Gastroesophageal sphincter (tissue), 4 donors: ENCODE measurements around the gene ABCC10. TPM values are rescaled to one million over a fixed set of nuclear protein-coding genes. Genes with fewer than 3 reads are reported as not detected.

Experiments used
- ATAC-seq: fragments of 150-250 bp; one replicate; pipeline ENCODE4 v1.9.1; 2016; ENCODE audit warnings: mild to moderate bottlenecking, moderate library complexity
- H3K27ac ChIP-seq, 4 donors: fragments of 200-600 bp; sonication (generic) in 3 of 4; 1 replicate in 3 of 4; 2 replicates in 1 of 4; pipeline ENCODE4 v1.5.1; 2016 to 2019
- H3K27me3 ChIP-seq: fragments of 200-600 bp; sonication (generic); one replicate; pipeline ENCODE4 v1.5.1; 2019
- H3K36me3 ChIP-seq, 2 donors: fragments of 200-600 bp; sonication (generic); one replicate each; pipeline ENCODE4 v1.5.1; 2019; ENCODE audit warnings: control low read depth in 1 of 2
- H3K4me1 ChIP-seq, 3 donors: fragments of 200-600 bp; sonication (generic); 1 replicate in 2 of 3; 2 replicates in 1 of 3; pipeline ENCODE4 v1.5.1; 2016 to 2019; ENCODE audit warnings: control low read depth in 2 of 3
- H3K4me3 ChIP-seq, 2 donors: fragments of 200-600 bp; sonication (generic); one replicate each; pipeline ENCODE4 v1.5.1; 2019; ENCODE audit warnings: mild to moderate bottlenecking in 1 of 2, moderate library complexity in 1 of 2
- H3K9me3 ChIP-seq, 3 donors: fragments of 200-600 bp; sonication (generic); one replicate each; pipeline ENCODE4 v1.5.1; 2017 to 2019; ENCODE audit warnings: control low read depth in 2 of 3
- CTCF ChIP-seq, 4 experiments: fragments of 200-600 bp in 2 of 4; fragments of 450-650 bp in 2 of 4; sonication (generic) in 1 of 4; IDR thresholded peaks; one replicate each; pipeline ENCODE4 v1.5.1; 2017 to 2019; ENCODE audit warnings: antibody characterized with exemption in 4 of 4, mild to moderate bottlenecking in 2 of 4, moderate library complexity in 2 of 4
- EP300 ChIP-seq: sonication (generic); formaldehyde crosslinking; IDR thresholded peaks from one replicate; pipeline ENCODE4 v1.6.1; 2017; ENCODE audit warnings: antibody characterized with exemption, mild to moderate bottlenecking
- POLR2A ChIP-seq, 2 donors: fragments of 450-650 bp; IDR thresholded peaks; one replicate each; pipeline ENCODE4 v1.6.1; 2017; ENCODE audit warnings: antibody characterized with exemption in 2 of 2, mild to moderate bottlenecking in 2 of 2, moderate library complexity in 1 of 2
- POLR2AphosphoS5 ChIP-seq: sonication (generic); formaldehyde crosslinking; IDR thresholded peaks from one replicate; pipeline ENCODE4 v1.6.1; 2017; ENCODE audit warnings: antibody characterized with exemption
- WGBS, 2 donors: methylation state at CpG; one replicate each; pipeline ENCODE4 v1.1.5; 2018; ENCODE audit warnings: low coverage in 1 of 2; 5-methylcytosine and 5-hydroxymethylcytosine counted together
- total RNA-seq, 4 donors: library from RNA; depleted of rRNA; stranded (reverse); fragments of >200 nt; gene quantifications; one replicate each; pipeline ENCODE4 v1.1.0, GENCODE V29; 2016

The ABCC10 gene
- total RNA-seq, 4 donors from 2014 or later: 7.1 to 19.4 (median 10.2) TPM

DNA sequence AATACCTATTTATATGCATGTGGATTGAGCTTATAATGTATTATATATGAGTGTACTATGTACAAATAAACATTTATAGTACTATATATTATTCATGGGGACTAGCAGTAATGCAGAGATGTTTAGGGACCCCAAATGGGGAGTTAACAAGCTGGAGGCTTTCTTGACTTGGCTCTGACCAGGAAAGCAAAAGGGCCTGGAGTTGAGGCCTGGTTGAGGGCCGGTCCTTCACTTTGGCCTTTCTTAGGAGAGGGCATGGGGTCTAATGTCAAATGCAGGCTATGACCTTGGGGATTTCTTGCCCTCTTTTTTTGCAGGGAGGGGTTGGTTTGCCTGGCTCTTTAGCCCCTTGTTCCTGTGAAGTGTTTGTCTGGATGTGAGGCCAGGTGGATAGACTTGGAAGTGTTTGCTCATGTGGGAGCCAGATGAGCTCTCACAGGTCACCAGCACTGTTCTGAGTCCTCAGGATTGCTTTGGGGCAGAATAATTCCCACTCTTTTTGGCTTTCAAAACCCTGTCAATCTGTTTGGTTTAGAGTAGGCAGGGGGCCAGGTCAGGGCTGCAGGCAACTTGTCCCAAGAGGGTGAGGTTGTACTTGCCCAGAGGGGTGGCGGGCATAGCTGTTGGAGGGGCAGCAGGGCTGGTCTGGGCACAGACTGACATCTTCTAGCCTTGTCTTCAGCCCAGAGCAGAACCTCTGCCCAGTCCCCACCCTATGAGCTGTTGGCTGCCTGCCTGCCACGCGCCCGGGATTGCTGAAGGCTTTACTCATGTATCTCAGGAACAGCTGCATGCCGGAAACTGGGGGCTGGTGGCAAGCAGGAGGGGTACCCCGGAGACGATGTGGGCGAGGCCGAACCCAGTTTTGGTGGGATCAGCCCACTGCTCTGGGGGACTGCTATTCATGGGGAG, 64.7 kb downstream of the ABCC10 start:
- no peaks in the 10 kb centered on the region for H3K9me3 ChIP-seq
- H3K27me3 ChIP-seq: no peaks in the 10 kb centered on the region
- peaks cover 0 to 4% of the 10 kb centered on the region in 2 donors for H3K36me3 ChIP-seq
- peak; percentile 83 for ATAC-seq
- peak; percentile 69 for TF ChIP-seq POLR2AphosphoS5
- no peak for TF ChIP-seq EP300
- 45 to 63% methylated on average over 1 of the region's 10 CpGs for WGBS, 2 donors
- H3K27ac ChIP-seq: peak overlapping the region in 3 of 4 donors; percentile 65 to 75 (median 69)
- peaks cover 2 to 29% (median 23%) of the 10 kb centered on the region in 3 donors for H3K4me1 ChIP-seq
- no peak overlapping the region for H3K4me3 ChIP-seq

- TF ChIP-seq POLR2A (IDR thresholded peaks at IDR 0.05) (no peak), POLR2AphosphoS5 (no peak), CTCF (IDR thresholded peaks at IDR 0.05) (no peak), EP300 (no peak)
- WGBS, 2 donors: 46% methylated on average over 2 of the region's 3 CpGs; no CpG with 5 or more reads in 1 of the 2 donors
- no peaks in the 10 kb centered on the region for H3K27me3 ChIP-seq
- ATAC-seq: peak; percentile 44
- no peak overlapping the region for H3K4me3 ChIP-seq
- peaks cover 0 to 3% of the 10 kb centered on the region in 2 donors for H3K36me3 ChIP-seq
- H3K27ac ChIP-seq: peak overlapping the region in 3 of 4 donors; percentile 65 to 75 (median 69)
- H3K9me3 ChIP-seq: no peaks in the 10 kb centered on the region
- peaks cover 2 to 29% (median 28%) of the 10 kb centered on the region in 3 donors for H3K4me1 ChIP-seq
Measured at GRCh38 chr6:43492673-43493072, 65.3 kb downstream of the ABCC10 start.

GRCh38 chr6:43493230-43493629, 65.9 kb downstream of the ABCC10 start:
- WGBS, 2 donors: 64 to 70% methylated on average over 1 to 2 of the region's 2 CpGs
- no peaks in the 10 kb centered on the region for H3K9me3 ChIP-seq
- no peaks in the 10 kb centered on the region for H3K27me3 ChIP-seq
- ATAC-seq: no peak
- no peak overlapping the region for H3K4me3 ChIP-seq
- H3K27ac ChIP-seq: peak overlapping the region in 2 of 4 donors; percentile 69 to 75
- peaks cover 2 to 31% (median 29%) of the 10 kb centered on the region in 3 donors for H3K4me1 ChIP-seq
- H3K36me3 ChIP-seq: peaks cover 0 to 8% of the 10 kb centered on the region in 2 donors
- TF ChIP-seq CTCF (IDR thresholded peaks at IDR 0.05): no peak
- TF ChIP-seq POLR2A (IDR thresholded peaks at IDR 0.05): no peak
- no peak for TF ChIP-seq EP300
- TF ChIP-seq POLR2AphosphoS5: no peak

DNA sequence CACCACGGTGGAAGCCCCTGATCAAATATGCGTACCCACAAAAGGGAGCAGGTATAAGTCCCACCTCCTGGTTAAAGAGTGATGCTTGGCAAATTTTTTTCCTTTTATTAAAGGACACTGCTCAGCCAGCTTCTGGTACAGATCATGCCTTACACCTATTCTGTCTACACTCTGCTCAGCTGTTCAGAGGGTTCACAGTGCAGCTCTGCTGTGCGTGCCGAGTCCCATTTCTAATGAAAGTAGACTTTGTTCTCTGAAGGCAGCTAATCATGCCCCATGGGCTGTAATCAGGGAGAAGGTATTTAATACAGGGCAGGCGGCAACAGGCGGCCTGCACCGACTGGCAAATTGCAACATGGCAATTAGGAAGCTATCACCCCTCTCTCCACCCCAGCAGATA, 66.5 kb downstream of the ABCC10 start:
- H3K27ac ChIP-seq: no peak overlapping the region
- H3K9me3 ChIP-seq: no peaks in the 10 kb centered on the region
- ATAC-seq: no peak
- peaks cover 2 to 31% (median 29%) of the 10 kb centered on the region in 3 donors for H3K4me1 ChIP-seq
- no peaks in the 10 kb centered on the region for H3K27me3 ChIP-seq
- peaks cover 0 to 14% of the 10 kb centered on the region in 2 donors for H3K36me3 ChIP-seq
- H3K4me3 ChIP-seq: no peak overlapping the region
- WGBS, 2 donors: 84% methylated on average over 6 of the region's 7 CpGs; no CpG with 5 or more reads in 1 of the 2 donors
- TF ChIP-seq POLR2A (IDR thresholded peaks at IDR 0.05) (no peak), CTCF (IDR thresholded peaks at IDR 0.05) (no peak), POLR2AphosphoS5 (no peak), EP300 (no peak)

DNA sequence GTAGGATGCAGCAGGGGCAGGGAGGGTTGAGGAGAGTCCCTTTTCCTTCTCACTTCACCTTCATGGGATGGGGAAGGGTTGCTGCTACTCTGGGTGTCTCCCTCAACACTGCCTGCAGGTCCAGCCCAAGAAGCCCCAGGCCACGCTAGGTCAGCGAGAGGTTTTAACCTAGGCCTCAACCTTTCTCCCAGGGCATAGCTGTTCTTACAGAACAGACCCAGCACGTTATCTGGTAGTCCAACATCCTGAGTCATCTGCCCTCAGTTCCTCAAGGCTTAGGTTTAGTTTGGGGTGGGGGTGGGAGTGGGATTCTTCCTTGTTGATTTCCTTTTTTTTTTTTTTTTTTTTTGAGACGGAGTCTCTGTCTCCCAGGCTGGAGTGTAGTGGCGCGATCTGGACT, 67.0 kb downstream of the ABCC10 start:
- peaks cover 0 to 19% of the 10 kb centered on the region in 2 donors for H3K36me3 ChIP-seq
- no peak for ATAC-seq
- H3K4me1 ChIP-seq: peaks cover 2 to 36% (median 29%) of the 10 kb centered on the region in 3 donors
- no peak overlapping the region for H3K27ac ChIP-seq
- no peak for TF ChIP-seq EP300
- no peak for TF ChIP-seq CTCF (IDR thresholded peaks at IDR 0.05)
- TF ChIP-seq POLR2AphosphoS5: no peak
- TF ChIP-seq POLR2A (IDR thresholded peaks at IDR 0.05): no peak
- H3K4me3 ChIP-seq: no peak overlapping the region
- H3K27me3 ChIP-seq: no peaks in the 10 kb centered on the region
- H3K9me3 ChIP-seq: no peaks in the 10 kb centered on the region
- 100% methylated on average over 3 of the region's 6 CpGs; no CpG with 5 or more reads in 1 of the 2 donors for WGBS, 2 donors
